Gastroesophageal sphincter (tissue), 3 donors: ENCODE measurements around the gene DKKL1.

Experiments used
- POLR2A ChIP-seq, 2 donors: fragments of 450-650 bp; IDR thresholded peaks; one replicate each; pipeline ENCODE4 v1.6.1; 2017; ENCODE audit warnings: antibody characterized with exemption in 2 of 2, mild to moderate bottlenecking in 2 of 2, moderate library complexity in 1 of 2
- POLR2AphosphoS5 ChIP-seq: sonication (generic); formaldehyde crosslinking; IDR thresholded peaks from one replicate; pipeline ENCODE4 v1.6.1; 2017; ENCODE audit warnings: antibody characterized with exemption
- TF ChIP-seq, protein P1 (sequence below), 4 experiments: fragments of 200-600 bp in 2 of 4; fragments of 450-650 bp in 2 of 4; sonication (generic) in 1 of 4; IDR thresholded peaks; one replicate each; pipeline ENCODE4 v1.5.1; 2017 to 2019; ENCODE audit warnings: antibody characterized with exemption in 4 of 4, mild to moderate bottlenecking in 2 of 4, moderate library complexity in 2 of 4

- TF ChIP-seq, protein P1, sequence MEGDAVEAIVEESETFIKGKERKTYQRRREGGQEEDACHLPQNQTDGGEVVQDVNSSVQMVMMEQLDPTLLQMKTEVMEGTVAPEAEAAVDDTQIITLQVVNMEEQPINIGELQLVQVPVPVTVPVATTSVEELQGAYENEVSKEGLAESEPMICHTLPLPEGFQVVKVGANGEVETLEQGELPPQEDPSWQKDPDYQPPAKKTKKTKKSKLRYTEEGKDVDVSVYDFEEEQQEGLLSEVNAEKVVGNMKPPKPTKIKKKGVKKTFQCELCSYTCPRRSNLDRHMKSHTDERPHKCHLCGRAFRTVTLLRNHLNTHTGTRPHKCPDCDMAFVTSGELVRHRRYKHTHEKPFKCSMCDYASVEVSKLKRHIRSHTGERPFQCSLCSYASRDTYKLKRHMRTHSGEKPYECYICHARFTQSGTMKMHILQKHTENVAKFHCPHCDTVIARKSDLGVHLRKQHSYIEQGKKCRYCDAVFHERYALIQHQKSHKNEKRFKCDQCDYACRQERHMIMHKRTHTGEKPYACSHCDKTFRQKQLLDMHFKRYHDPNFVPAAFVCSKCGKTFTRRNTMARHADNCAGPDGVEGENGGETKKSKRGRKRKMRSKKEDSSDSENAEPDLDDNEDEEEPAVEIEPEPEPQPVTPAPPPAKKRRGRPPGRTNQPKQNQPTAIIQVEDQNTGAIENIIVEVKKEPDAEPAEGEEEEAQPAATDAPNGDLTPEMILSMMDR (IDR thresholded peaks at IDR 0.05): no peak
- TF ChIP-seq POLR2AphosphoS5 (no peak), POLR2A (IDR thresholded peaks at IDR 0.05) (no peak)
These were observed 32.0 kb upstream of the DKKL1 start for GRCh38 chr19:49331616-49332055.
